H1 (cell line): ENCODE measurements around the gene CPLANE1. TPM values are rescaled to one million over a fixed set of nuclear protein-coding genes. Genes with fewer than 3 reads are reported as not detected.

Source experiments
- CTCF ChIA-PET: fragments of 300-600 bp; sonication (Branson Sonifier 250); formaldehyde crosslinking; loops from one replicate; lab custom pipeline; 2021; ENCODE audit not compliant: partially characterized antibody; lab: Charles Lee
- POLR2A ChIA-PET: fragments of 300-600 bp; sonication (Branson Sonifier 250); formaldehyde crosslinking; loops from one replicate; lab custom pipeline; 2021; ENCODE audit warnings: inconsistent platforms; ENCODE audit not compliant: partially characterized antibody; lab: Charles Lee
- DNase-seq, 2 experiments: peaks; one replicate each; pipeline versions ENCODE4 v3.0.0 to v3.0.0-alpha.2; 2010 to 2022; ENCODE audit warnings: low spot score in 2 of 2, low read depth in 1 of 2, mixed read lengths in 1 of 2
- FAIRE-seq: peaks from 2 replicates; lab custom pipeline; 2011; peaks lifted over from hg19 to GRCh38; lab: Jason Lieb, UNC
- H2AFZ ChIP-seq: 2 replicates; pipeline ENCODE4 v1.8.1; 2012; ENCODE audit warnings: low read length, inconsistent platforms
- H2AK5ac ChIP-seq: 2 replicates; pipeline ENCODE4 v1.6.1; 2013; ENCODE audit warnings: low read depth, low read length
- H2BK120ac ChIP-seq: replicated peaks from 2 replicates; pipeline ENCODE3; 2013; ENCODE audit warnings: low read depth, low read length, inconsistent platforms
- H2BK12ac ChIP-seq: 2 replicates; pipeline ENCODE4 v1.6.1; 2013; ENCODE audit warnings: low read depth, low read length
- H2BK15ac ChIP-seq: 2 replicates; pipeline ENCODE4 v1.6.1; 2013; ENCODE audit warnings: low read length
- H2BK20ac ChIP-seq: 2 replicates; pipeline ENCODE4 v1.6.1; 2013; ENCODE audit warnings: low read length
- H2BK5ac ChIP-seq: 2 replicates; pipeline ENCODE4 v1.6.1; 2013; ENCODE audit warnings: low read depth, low read length
- H3K14ac ChIP-seq: 2 replicates; pipeline ENCODE4 v1.6.1; 2013; ENCODE audit warnings: inconsistent platforms; ENCODE audit not compliant: insufficient read length
- H3K18ac ChIP-seq: 2 replicates; pipeline ENCODE4 v1.6.1; 2013; ENCODE audit warnings: low read length; ENCODE audit errors: extremely low read depth
- H3K23ac ChIP-seq: 2 replicates; pipeline ENCODE4 v1.6.1; 2013; ENCODE audit warnings: inconsistent platforms; ENCODE audit not compliant: insufficient read length
- H3K23me2 ChIP-seq: 2 replicates; pipeline ENCODE4 v1.6.1; 2013; ENCODE audit warnings: low read depth, low read length
- H3K27ac ChIP-seq: 2 replicates; pipeline ENCODE4 v1.6.1; 2011; ENCODE audit warnings: low read depth, low read length, inconsistent platforms
- H3K27me3 ChIP-seq, 4 experiments: replicated peaks in 1 of 4; 1 replicate in 1 of 4; 2 replicates in 3 of 4; pipeline versions ENCODE4 v1.6.1 to v1.8.1; 2011 to 2013; ENCODE audit warnings: low read length in 3 of 4, mild to moderate bottlenecking in 3 of 4, inconsistent platforms in 2 of 4, mixed read lengths in 2 of 4, moderate library complexity in 1 of 4; ENCODE audit not compliant: control insufficient read depth in 3 of 4, insufficient read depth in 3 of 4; ENCODE audit errors: extremely low read depth in 1 of 4
- H3K36me3 ChIP-seq, 4 experiments: 2 replicates each; pipeline versions ENCODE4 v1.6.1 to v1.8.1; 2011 to 2013; ENCODE audit warnings: mild to moderate bottlenecking in 4 of 4, low read length in 3 of 4, moderate library complexity in 2 of 4, control low read depth in 1 of 4, inconsistent platforms in 1 of 4; ENCODE audit not compliant: insufficient read depth in 4 of 4, control insufficient read depth in 2 of 4
- H3K4ac ChIP-seq: replicated peaks from 2 replicates; pipeline ENCODE3; 2013; ENCODE audit warnings: low read length, low read depth, mixed read lengths, inconsistent platforms; ENCODE audit not compliant: insufficient read length
- H3K4me1 ChIP-seq, 4 experiments: replicated peaks in 1 of 4; 1 replicate in 1 of 4; 2 replicates in 3 of 4; pipeline versions ENCODE4 v1.6.1 to v1.8.1; 2011 to 2013; ENCODE audit warnings: low read length in 3 of 4, inconsistent platforms in 2 of 4, mixed read lengths in 1 of 4; ENCODE audit not compliant: insufficient read depth in 4 of 4, control insufficient read depth in 3 of 4
- H3K4me2 ChIP-seq, 2 experiments: 2 replicates each; pipeline versions ENCODE4 v1.6.1 to v1.8.1; 2011 to 2013; ENCODE audit warnings: low read depth in 2 of 2, low read length in 2 of 2, control low read depth in 1 of 2, inconsistent platforms in 1 of 2, mild to moderate bottlenecking in 1 of 2; ENCODE audit not compliant: insufficient read depth in 1 of 2
- H3K4me3 ChIP-seq, 4 experiments: fragments of 200-600, 300-600 bp in 1 of 4; sonication (generic), shearing (Covaris generic), sonication (Bioruptor Twin) in 1 of 4; 2 replicates each; pipeline versions ENCODE4 v1.5.1 to v1.8.1; 2011 to 2016; ENCODE audit warnings: low read length in 4 of 4, low read depth in 3 of 4, control low read depth in 2 of 4, inconsistent platforms in 2 of 4, mild to moderate bottlenecking in 2 of 4, mixed read lengths in 1 of 4, moderate library complexity in 1 of 4; ENCODE audit not compliant: insufficient read depth in 2 of 4; ENCODE audit errors: extremely low read depth in 1 of 4
- H3K56ac ChIP-seq: replicated peaks from 2 replicates; pipeline ENCODE3; 2013; ENCODE audit warnings: low read depth, mild to moderate bottlenecking, mixed read lengths, low read length, inconsistent platforms; ENCODE audit not compliant: insufficient read length
- H3K79me1 ChIP-seq: 2 replicates; pipeline ENCODE4 v1.6.1; 2013; ENCODE audit warnings: low read depth, low read length, control low read depth
- H3K79me2 ChIP-seq, 2 experiments: 2 replicates each; pipeline versions ENCODE4 v1.6.1 to v1.8.1; 2012 to 2013; ENCODE audit warnings: low read length in 2 of 2, mild to moderate bottlenecking in 2 of 2, inconsistent platforms in 1 of 2; ENCODE audit not compliant: insufficient read depth in 2 of 2, control insufficient read depth in 1 of 2
- H3K9ac ChIP-seq, 4 experiments: replicated peaks in 1 of 4; 1 replicate in 1 of 4; 2 replicates in 3 of 4; pipeline versions ENCODE4 v1.6.1 to v1.8.1; 2011 to 2013; ENCODE audit warnings: low read depth in 3 of 4, low read length in 3 of 4, control low read depth in 2 of 4, mild to moderate bottlenecking in 2 of 4, moderate library complexity in 2 of 4, inconsistent platforms in 1 of 4; ENCODE audit errors: extremely low read depth in 1 of 4
- H3K9me3 ChIP-seq, 2 experiments: 2 replicates each; pipeline versions ENCODE4 v1.6.1 to v1.8.1; 2012 to 2013; ENCODE audit warnings: mild to moderate bottlenecking in 2 of 2, moderate library complexity in 2 of 2, control low read depth in 1 of 2, inconsistent platforms in 1 of 2, low read depth in 1 of 2, low read length in 1 of 2, mixed read lengths in 1 of 2; ENCODE audit not compliant: insufficient read depth in 2 of 2
- H4K20me1 ChIP-seq, 2 experiments: replicated peaks in 1 of 2; 2 replicates each; pipeline versions ENCODE3 to v1.8.1; 2011 to 2013; ENCODE audit warnings: inconsistent platforms in 2 of 2, low read length in 2 of 2, mild to moderate bottlenecking in 1 of 2; ENCODE audit not compliant: insufficient read depth in 2 of 2, control insufficient read depth in 1 of 2
- H4K5ac ChIP-seq: 2 replicates; pipeline ENCODE4 v1.6.1; 2013; ENCODE audit warnings: low read length, low read depth, mixed read lengths, inconsistent platforms; ENCODE audit not compliant: insufficient read length
- H4K8ac ChIP-seq: 2 replicates; pipeline ENCODE4 v1.8.0; 2013; ENCODE audit warnings: mild to moderate bottlenecking, moderate library complexity, low read length, inconsistent platforms; ENCODE audit not compliant: insufficient read depth; ENCODE audit errors: extremely low read depth
- H4K91ac ChIP-seq: replicated peaks from 2 replicates; pipeline ENCODE3; 2013; ENCODE audit warnings: low read length, mixed read lengths, inconsistent platforms; ENCODE audit not compliant: insufficient read length
- BCL11A ChIP-seq, 2 experiments: IDR thresholded peaks; one replicate each; pipeline ENCODE4 v1.6.1; 2011; ENCODE audit warnings: low read depth in 2 of 2, low read length in 2 of 2, mild to moderate bottlenecking in 2 of 2
- CHD1 ChIP-seq: IDR thresholded peaks from 2 replicates; pipeline ENCODE4 v1.6.1; 2012; ENCODE audit warnings: low read depth, low read length, improper control_type of control experiment
- EZH2 ChIP-seq: fragments of 200-600 bp; sonication (generic); IDR thresholded peaks from 2 replicates; pipeline ENCODE4 v1.7.1; 2012; ENCODE audit warnings: low read depth, mild to moderate bottlenecking, moderate library complexity, low read length, inconsistent platforms; ENCODE audit not compliant: severe bottlenecking
- GTF2F1 ChIP-seq: IDR thresholded peaks from 2 replicates; pipeline ENCODE4 v1.6.1; 2012; ENCODE audit warnings: low read depth, low read length, improper control_type of control experiment, borderline replicate concordance
- HDAC2 ChIP-seq, 2 experiments: fragments of 300-600 bp in 1 of 2; sonication (generic) in 1 of 2; IDR thresholded peaks; 2 replicates each; pipeline ENCODE4 v1.6.1; 2011 to 2012; ENCODE audit warnings: low read depth in 2 of 2, low read length in 2 of 2, mild to moderate bottlenecking in 2 of 2, moderate library complexity in 2 of 2, borderline replicate concordance in 1 of 2, inconsistent platforms in 1 of 2
- KDM1A ChIP-seq: fragments of 200-600, 300-600 bp; sonication (generic); IDR thresholded peaks from 2 replicates; pipeline ENCODE4 v1.7.1; 2016; ENCODE audit warnings: mild to moderate bottlenecking, low read length, borderline replicate concordance
- POU5F1 ChIP-seq: IDR thresholded peaks from 2 replicates; pipeline ENCODE4 v1.6.1; 2011; ENCODE audit warnings: low read depth, mild to moderate bottlenecking, low read length, moderate library complexity
- RAD21 ChIP-seq, 2 experiments: IDR thresholded peaks in 1 of 2; conservative IDR thresholded peaks in 1 of 2; 2 replicates each; pipeline ENCODE4 v1.6.1; 2011; ENCODE audit warnings: low read depth in 2 of 2, low read length in 2 of 2, improper control_type of control experiment in 1 of 2, inconsistent platforms in 1 of 2, mild to moderate bottlenecking in 1 of 2, moderate library complexity in 1 of 2
- RFX5 ChIP-seq: IDR thresholded peaks from 2 replicates; pipeline ENCODE4 v1.6.1; 2011; ENCODE audit warnings: low read depth, low read length, improper control_type of control experiment, borderline replicate concordance
- TAF7 ChIP-seq: optimal IDR thresholded peaks from 2 replicates; pipeline ENCODE3; 2011; ENCODE audit warnings: low read depth, mild to moderate bottlenecking, inconsistent platforms, low read length, moderate library complexity, borderline replicate concordance
- TCF12 ChIP-seq: IDR thresholded peaks from 2 replicates; pipeline ENCODE4 v1.6.1; 2011; ENCODE audit warnings: low read depth, mild to moderate bottlenecking, low read length
- WGBS, 2 experiments: shearing (Covaris generic) in 1 of 2; methylation state at CpG; one replicate each; pipeline versions ENCODE4 v1.1.6 to v1.1.7; 2013 to 2015; ENCODE audit warnings: low lambda C conversion rate in 2 of 2, mixed read lengths in 2 of 2, inconsistent platforms in 1 of 2, low coverage in 1 of 2, missing lambda C conversion rate in 1 of 2; ENCODE audit not compliant: insufficient replicate concordance in 2 of 2, insufficient coverage in 1 of 2, insufficient read length in 1 of 2; ENCODE audit errors: extremely low coverage in 1 of 2, missing lambda C conversion rate in 1 of 2; 5-methylcytosine and 5-hydroxymethylcytosine counted together
- polyA plus RNA-seq, 7 experiments: library from polyadenylated mRNA; depleted of rRNA in 3 of 7; stranded (reverse) in 5 of 7; unstranded in 2 of 7; fragments of >200 nt in 5 of 7; fragments of 200-250 nt in 2 of 7; gene quantifications; 1 replicate in 5 of 7; 2 replicates in 1 of 7; 4 replicates in 1 of 7; pipeline versions ENCODE4 v1.2.1 to v1.2.3, GENCODE V29; 2011 to 2013; ENCODE audit warnings: missing spikeins in 2 of 7, mixed read lengths in 2 of 7
- total RNA-seq: library from RNA; stranded (reverse); fragmentation: NEBNext Ultra II Directional; extraction: Animal tissue kit (Norgen Biotek cat#: 25700); gene quantifications from 2 replicates; pipeline ENCODE4 v1.2.1, GENCODE V29; 2021
- TF ChIP-seq, protein P1 (sequence below): IDR thresholded peaks from 2 replicates; pipeline ENCODE4 v1.6.1; 2011; ENCODE audit warnings: low read depth, mild to moderate bottlenecking, low read length; ENCODE audit not compliant: insufficient read depth

Gene CPLANE1
- total and polyA plus RNA-seq, 2 of the 8 experiments (the other 6 are each of a cell fraction or from before 2014, with no cell fraction given): 2.2 to 8.8 TPM

GRCh38 chr5:37184748-37185364 is 64.3 kb downstream of the CPLANE1 start:
- no peak overlapping the region for H4K8ac ChIP-seq
- no peaks in the 10 kb centered on the region; a peak in 1 of 7 replicates for H3K27me3 ChIP-seq
- H3K79me2 ChIP-seq: no peaks in the 10 kb centered on the region
- no peak overlapping the region for H2BK12ac ChIP-seq
- no peak overlapping the region for H4K91ac ChIP-seq
- no peak overlapping the region for H3K18ac ChIP-seq
- CTCF ChIA-PET: no interaction called here
- H3K23me2 ChIP-seq: no peaks in the 10 kb centered on the region
- H3K27ac ChIP-seq: no peak overlapping the region
- POLR2A ChIA-PET: no interaction called here
- H3K9ac ChIP-seq: no peak overlapping the region
- no peak overlapping the region for H2AFZ ChIP-seq
- WGBS, 2 experiments: 90% methylated on average over 4 of the region's 4 CpGs; no CpG with 5 or more reads in 1 of the 2 experiments
- H3K14ac ChIP-seq: no peak overlapping the region
- no peak overlapping the region for H3K56ac ChIP-seq
- no peak overlapping the region for H3K4ac ChIP-seq
- no peaks in the 10 kb centered on the region for H3K9me3 ChIP-seq
- H3K36me3 ChIP-seq: peaks cover 0 to 6% (median 0%) of the 10 kb centered on the region in 4 experiments; a peak in 2 of 8 replicates
- no peaks in the 10 kb centered on the region for H3K4me1 ChIP-seq
- no peak overlapping the region for H4K5ac ChIP-seq
- no peaks in the 10 kb centered on the region for H4K20me1 ChIP-seq
- no peak overlapping the region for H3K4me2 ChIP-seq
- H3K79me1 ChIP-seq: no peaks in the 10 kb centered on the region
- DNase-seq (no peak), FAIRE-seq (no peak)
- no peak overlapping the region for H2AK5ac ChIP-seq
- H2BK20ac ChIP-seq: no peak overlapping the region
- H2BK15ac ChIP-seq: no peak overlapping the region
- H2BK120ac ChIP-seq: no peak overlapping the region
- no peak overlapping the region for H2BK5ac ChIP-seq
- no peak overlapping the region for H3K4me3 ChIP-seq
- H3K23ac ChIP-seq: no peak overlapping the region
- no peak for TF ChIP-seq KDM1A
- no peak for TF ChIP-seq BCL11A (IDR thresholded peaks at IDR 0.05; ENCODE audit: low read depth in 2 of 2, low read length in 2 of 2)
- TF ChIP-seq HDAC2 (IDR thresholded peaks at IDR 0.05; ENCODE audit: borderline replicate concordance in 1 of 2, low read depth in 2 of 2, low read length in 2 of 2): no peak
- TF ChIP-seq TCF12: no peak
- no peak for TF ChIP-seq TAF7
- no peak for TF ChIP-seq EZH2
- TF ChIP-seq RFX5: no peak
- no peak for TF ChIP-seq GTF2F1
- TF ChIP-seq, protein P1, sequence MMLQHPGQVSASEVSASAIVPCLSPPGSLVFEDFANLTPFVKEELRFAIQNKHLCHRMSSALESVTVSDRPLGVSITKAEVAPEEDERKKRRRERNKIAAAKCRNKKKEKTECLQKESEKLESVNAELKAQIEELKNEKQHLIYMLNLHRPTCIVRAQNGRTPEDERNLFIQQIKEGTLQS: no peak
- TF ChIP-seq RAD21 (IDR thresholded peaks at IDR 0.05 in 1 of 2, conservative IDR thresholded peaks at IDR 0.05 in 1 of 2; ENCODE audit: low read depth in 2 of 2, low read length in 2 of 2): no peak
- TF ChIP-seq POU5F1: no peak
- no peak for TF ChIP-seq CHD1
